Measurements from ENCODE around the gene BMP8B. TPM values are rescaled to one million over a fixed set of nuclear protein-coding genes. Genes with fewer than 3 reads are reported as not detected.
"Not testable (repeated sequence)": the region's sequence is repeated elsewhere in the genome, so short reads cannot be mapped to it uniquely, and the experiment has no call there.

Gene BMP8B
- total and polyA plus RNA-seq, 8 donors, result 0.14 to 5.2 (median 0.68) TPM; not detected in 1

- peaks cover 0 to 5% (median 4%) of the 10 kb centered on the region in 3 donors for H3K27me3 ChIP-seq
- no peak for TF ChIP-seq EP300 (IDR thresholded peaks at IDR 0.05)
- TF ChIP-seq POLR2A (IDR thresholded peaks at IDR 0.05), result no peak
- no peak for TF ChIP-seq CTCF (IDR thresholded peaks at IDR 0.05)
- TF ChIP-seq POLR2AphosphoS5 (IDR thresholded peaks at IDR 0.05), result no peak
- no peak overlapping the region for H3K27ac ChIP-seq
- H3K36me3 ChIP-seq, result no peaks in the 10 kb centered on the region
- H3K4me1 ChIP-seq, result no peaks in the 10 kb centered on the region
- intact Hi-C loops (cut with DNase I; ENCODE audit: low total_unique reads), result no loop called here
- H3K9me3 ChIP-seq, result no peaks in the 10 kb centered on the region
- DNase-seq, result no peak
- 88 to 93% (median 91%) methylated on average over 6 of the region's 6 CpGs for WGBS, 5 donors
- H3K4me3 ChIP-seq, result no peak overlapping the region
Measured at GRCh38 chr1:39782103-39782502, 6.6 kb downstream of the BMP8B start.

- Histone ChIP-seq H3K27me3 (no peaks in the 10 kb centered on the region), H3K4me1 (no peaks in the 10 kb centered on the region), H3K9me3 (no peaks in the 10 kb centered on the region), H3K27ac (no peak overlapping the region), H3K4me3 (no peak overlapping the region), H3K36me3 (no peaks in the 10 kb centered on the region)
- TF ChIP-seq POLR2A (IDR thresholded peaks at IDR 0.05), result no peak
- TF ChIP-seq CTCF (IDR thresholded peaks at IDR 0.05), result no peak
- no peak for TF ChIP-seq POLR2AphosphoS5 (IDR thresholded peaks at IDR 0.05)
- no peak for TF ChIP-seq EP300 (IDR thresholded peaks at IDR 0.05)
- 86 to 93% (median 89%) methylated on average over 2 of the region's 2 CpGs for WGBS, 5 donors
- no peak for DNase-seq
- intact Hi-C loops (cut with DNase I; ENCODE audit: low total_unique reads), result no loop called here
Measured at GRCh38 chr1:39781349-39781715, 7.3 kb downstream of the BMP8B start.

- WGBS, 5 donors, result 88 to 93% (median 90%) methylated on average over 5 of the region's 5 CpGs
- H3K4me3 ChIP-seq, result no peak overlapping the region
- TF ChIP-seq POLR2A (IDR thresholded peaks at IDR 0.05) (no peak), EP300 (IDR thresholded peaks at IDR 0.05) (no peak), CTCF (IDR thresholded peaks at IDR 0.05) (no peak), POLR2AphosphoS5 (IDR thresholded peaks at IDR 0.05) (no peak)
- no peaks in the 10 kb centered on the region for H3K27me3 ChIP-seq
- no peaks in the 10 kb centered on the region for H3K9me3 ChIP-seq
- no peaks in the 10 kb centered on the region for H3K4me1 ChIP-seq
- no peak for DNase-seq
- no peak overlapping the region for H3K27ac ChIP-seq
- no peaks in the 10 kb centered on the region for H3K36me3 ChIP-seq
- intact Hi-C loops (cut with DNase I; ENCODE audit: low total_unique reads), result no loop called here
Measured at GRCh38 chr1:39779821-39780220, 8.8 kb downstream of the BMP8B start.

DNA sequence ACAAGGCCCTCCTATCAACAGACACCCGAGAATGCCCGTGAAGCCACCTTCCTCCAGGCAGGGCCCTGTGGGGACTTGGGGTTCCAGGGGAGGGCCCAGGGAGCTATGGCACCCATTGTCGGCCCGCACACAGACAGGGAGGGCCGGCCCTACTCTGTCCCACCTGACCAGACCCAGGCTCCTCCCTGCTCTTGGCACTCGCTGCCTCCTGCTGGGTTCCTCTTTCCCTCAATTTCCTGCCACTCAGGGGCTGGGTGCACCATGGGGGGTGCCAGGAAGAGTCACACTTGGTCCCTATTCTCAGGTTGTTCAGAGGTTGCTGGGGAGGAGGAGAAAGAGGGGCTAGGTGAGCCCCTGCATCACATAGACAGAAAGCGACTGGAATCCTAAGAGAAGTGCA lies 9.5 kb downstream of the BMP8B start:
- Histone ChIP-seq H3K4me3 (no peak overlapping the region), H3K36me3 (no peaks in the 10 kb centered on the region), H3K27ac (no peak overlapping the region), H3K9me3 (no peaks in the 10 kb centered on the region), H3K4me1 (no peaks in the 10 kb centered on the region), H3K27me3 (no peaks in the 10 kb centered on the region)
- no peak for TF ChIP-seq EP300 (IDR thresholded peaks at IDR 0.05)
- no peak for TF ChIP-seq CTCF (IDR thresholded peaks at IDR 0.05)
- no peak for TF ChIP-seq POLR2AphosphoS5 (IDR thresholded peaks at IDR 0.05)
- no peak for TF ChIP-seq POLR2A (IDR thresholded peaks at IDR 0.05)
- intact Hi-C loops (cut with DNase I; ENCODE audit: low total_unique reads), result no loop called here
- no peak for DNase-seq
- 75 to 95% (median 85%) methylated on average over 5 to 7 of the region's 7 CpGs for WGBS, 5 donors

GRCh38 chr1:39778463-39779099 lies 10.1 kb downstream of the BMP8B start:
- H3K27ac ChIP-seq; intact Hi-C loops (cut with DNase I; ENCODE audit: low total_unique reads); H3K4me1 ChIP-seq; H3K4me3 ChIP-seq; H3K27me3 ChIP-seq; DNase-seq; H3K36me3 ChIP-seq; H3K9me3 ChIP-seq: not testable (repeated sequence)
- 88 to 92% (median 91%) methylated on average over 9 to 12 of the region's 12 CpGs for WGBS, 5 donors

DNA sequence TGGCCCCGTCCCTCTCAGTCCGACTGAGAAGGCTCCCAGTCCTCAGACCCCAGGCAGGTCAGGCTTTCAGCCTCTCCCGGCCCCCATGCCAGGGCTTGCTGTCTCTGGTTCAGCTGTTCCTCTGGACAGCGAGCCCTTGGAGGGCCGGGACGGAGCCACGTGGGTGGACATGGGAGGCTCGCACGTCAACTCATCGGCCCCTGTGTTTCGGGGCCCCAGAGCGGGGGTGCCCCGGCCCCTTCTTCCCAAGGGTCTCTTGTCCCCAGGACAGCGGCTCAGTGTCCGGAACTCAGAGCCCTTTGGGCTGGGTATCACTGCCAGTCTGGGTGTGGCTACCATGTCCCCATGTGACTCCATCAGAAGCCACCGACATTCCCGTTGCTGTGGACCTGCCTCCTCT lies 10.8 kb downstream of the BMP8B start:
- H3K27ac ChIP-seq; DNase-seq; intact Hi-C loops (cut with DNase I; ENCODE audit: low total_unique reads); H3K9me3 ChIP-seq; H3K4me3 ChIP-seq; H3K36me3 ChIP-seq; H3K4me1 ChIP-seq; H3K27me3 ChIP-seq: not testable (repeated sequence)
- WGBS, 5 donors, result 90 to 98% (median 96%) methylated on average over 12 to 15 of the region's 17 CpGs
